Endothelial cell of umbilical vein (primary cell): ENCODE measurements around the gene EID2B. TPM values are rescaled to one million over a fixed set of nuclear protein-coding genes. Genes with fewer than 3 reads are reported as not detected.
A peak's percentile ranks its signal among the peaks of the same experiment; 100 is the strongest.

Source experiments
- BruUV-seq: library from RNA; stranded (reverse); fragments of 400-500 nt; replicated peaks from 2 replicates; lab custom pipeline; 2021; lab: Mats Ljungman, UMichigan
- CTCF ChIA-PET: fragments of 300-600, 350-600 bp; sonication (Branson Sonifier 250); formaldehyde crosslinking; loops from one replicate; lab custom pipeline; 2021; ENCODE audit warnings: antibody characterized with exemption, inconsistent platforms; lab: Charles Lee
- POLR2A ChIA-PET: fragments of 300-600, 350-600 bp; sonication (Branson Sonifier 250); formaldehyde crosslinking; loops from one replicate; lab custom pipeline; 2021; ENCODE audit warnings: antibody characterized with exemption, inconsistent platforms; lab: Charles Lee
- DNase-seq: peaks from one replicate; pipeline ENCODE4 v3.0.0-alpha.2; 2011; ENCODE audit warnings: low read depth, low spot score
- FAIRE-seq: peaks from 2 replicates; lab custom pipeline; 2011; peaks lifted over from hg19 to GRCh38; lab: Jason Lieb, UNC
- H2AFZ ChIP-seq: 2 replicates; pipeline ENCODE4 v1.6.0; 2012; ENCODE audit warnings: low read depth, low read length, control low read depth, inconsistent platforms
- H3K27ac ChIP-seq: 2 replicates; pipeline ENCODE4 v1.5.1; 2011; ENCODE audit warnings: low read depth, mild to moderate bottlenecking, control low read depth, low read length, moderate library complexity; ENCODE audit not compliant: insufficient read depth
- H3K27me3 ChIP-seq, 2 experiments: 2 replicates each; pipeline versions ENCODE4 v1.6.0 to v1.6.1; 2011; ENCODE audit warnings: low read length in 2 of 2, mixed read lengths in 1 of 2; ENCODE audit not compliant: control insufficient read depth in 2 of 2, insufficient read depth in 2 of 2
- H3K36me3 ChIP-seq, 2 experiments: 2 replicates in 1 of 2; 3 replicates in 1 of 2; pipeline ENCODE4 v1.5.1; 2011; ENCODE audit warnings: low read length in 2 of 2, mild to moderate bottlenecking in 1 of 2, moderate library complexity in 1 of 2; ENCODE audit not compliant: control insufficient read depth in 2 of 2, insufficient read depth in 2 of 2; ENCODE audit errors: extremely low read depth in 1 of 2
- H3K4me1 ChIP-seq: 3 replicates; pipeline ENCODE4 v1.5.1; 2011; ENCODE audit warnings: mild to moderate bottlenecking, low read length; ENCODE audit not compliant: control insufficient read depth, insufficient read depth; ENCODE audit errors: extremely low read depth
- H3K4me2 ChIP-seq: 2 replicates; pipeline ENCODE4 v1.6.1; 2011; ENCODE audit warnings: low read length, control low read depth, mixed read lengths; ENCODE audit not compliant: insufficient read depth
- H3K4me3 ChIP-seq, 3 experiments: fragments of 200-600 bp in 1 of 3; sonication (generic), shearing (Covaris generic) in 1 of 3; replicated peaks in 1 of 3; 2 replicates each; pipeline ENCODE4 v1.5.1; 2011 to 2016; ENCODE audit warnings: control low read depth in 3 of 3, low read length in 3 of 3, mild to moderate bottlenecking in 2 of 3, inconsistent platforms in 1 of 3, low read depth in 1 of 3, moderate library complexity in 1 of 3; ENCODE audit not compliant: insufficient read depth in 1 of 3
- H3K79me2 ChIP-seq: 2 replicates; pipeline ENCODE4 v1.6.0; 2012; ENCODE audit warnings: low read length, inconsistent platforms; ENCODE audit not compliant: control insufficient read depth, insufficient read depth
- H3K9ac ChIP-seq: replicated peaks from 2 replicates; pipeline ENCODE3; 2011; ENCODE audit warnings: low read length, control low read depth; ENCODE audit not compliant: insufficient read depth; ENCODE audit errors: extremely low read depth
- H3K9me1 ChIP-seq: replicated peaks from 3 replicates; pipeline ENCODE4 v1.6.0; 2011; ENCODE audit warnings: mild to moderate bottlenecking, low read length; ENCODE audit not compliant: control insufficient read depth, insufficient read depth; ENCODE audit errors: extremely low read depth
- H3K9me3 ChIP-seq: replicated peaks from 2 replicates; pipeline ENCODE4 v1.5.1; 2012; ENCODE audit warnings: low read length, inconsistent platforms; ENCODE audit not compliant: control insufficient read depth, insufficient read depth
- H4K20me1 ChIP-seq: replicated peaks from 2 replicates; pipeline ENCODE3; 2011; ENCODE audit warnings: mild to moderate bottlenecking, low read length; ENCODE audit not compliant: control insufficient read depth, insufficient read depth; ENCODE audit errors: extremely low read depth
- EZH2 ChIP-seq: IDR thresholded peaks from 2 replicates; pipeline ENCODE4 v1.6.1; 2012; ENCODE audit warnings: borderline replicate concordance, low read depth, mild to moderate bottlenecking, moderate library complexity, low read length, inconsistent platforms; ENCODE audit not compliant: severe bottlenecking
- FOS ChIP-seq: IDR thresholded peaks from 2 replicates; pipeline ENCODE4 v1.6.1; 2011; ENCODE audit warnings: mild to moderate bottlenecking, low read length, moderate library complexity, borderline replicate concordance; ENCODE audit not compliant: insufficient read depth
- JUN ChIP-seq: IDR thresholded peaks from 2 replicates; pipeline ENCODE4 v1.6.1; 2011; ENCODE audit warnings: borderline replicate concordance, low read depth; ENCODE audit not compliant: insufficient read length, insufficient read depth
- POLR2A ChIP-seq: IDR thresholded peaks from 2 replicates; pipeline ENCODE4 v1.6.1; 2012; ENCODE audit warnings: low read depth, mild to moderate bottlenecking, control low read depth, low read length
- POLR2AphosphoS5 ChIP-seq: IDR thresholded peaks from 2 replicates; pipeline ENCODE4 v1.6.1; 2012; ENCODE audit warnings: low read depth, mild to moderate bottlenecking, control low read depth, low read length, moderate library complexity; ENCODE audit not compliant: insufficient read depth
- dilution Hi-C: fragments of 300-500 bp; cut with MboI; formaldehyde crosslinking; loops from one replicate; pipeline ENCODE4 v1.15.0; 2019; ENCODE audit warnings: low sequenced_read_pairs; ENCODE audit not compliant: extremely low pct_ligation_motif_present
- intact Hi-C: fragments of 100-400 bp; cut with micrococcal nuclease; formaldehyde crosslinking; loops from one replicate; pipeline ENCODE4 v1.10.0; 2022
- polyA plus RNA-seq, 4 experiments: library from polyadenylated mRNA; depleted of rRNA in 3 of 4; stranded (reverse) in 3 of 4; unstranded in 1 of 4; fragments of >200 nt; gene quantifications; 2 replicates each; pipeline versions ENCODE4 v1.2.1 to v1.2.3, GENCODE V29; 2011 to 2012; ENCODE audit warnings: missing spikeins in 1 of 4
- total RNA-seq: library from RNA; stranded (reverse); gene quantifications from 2 replicates; pipeline ENCODE4 v1.2.3, GENCODE V29; 2021
- TF ChIP-seq, protein P1 (sequence below), 2 donors: IDR thresholded peaks; 1 replicate in 1 of 2; 2 replicates in 1 of 2; pipeline ENCODE4 v1.5.1; 2011; ENCODE audit warnings: low read length in 2 of 2, mild to moderate bottlenecking in 2 of 2, moderate library complexity in 2 of 2, control low read depth in 1 of 2, inconsistent platforms in 1 of 2, low read depth in 1 of 2; ENCODE audit not compliant: insufficient read depth in 1 of 2; ENCODE audit errors: extremely low read depth in 1 of 2

Gene EID2B
- total and polyA plus RNA-seq, 2 donors (not counting 3 experiments of a cell fraction or from before 2014, with no cell fraction given): 1.7 to 3.9 TPM

- Histone ChIP-seq H3K4me3 (peak within 1 kb of the TSS; percentile 53 to 89 (median 89)), H3K27me3 (no peaks in the 10 kb centered on the region), H3K9ac (peak within 1 kb of the TSS; percentile 82), H3K27ac (peak within 1 kb of the TSS; percentile 69), H3K4me2 (peak within 1 kb of the TSS; percentile 91), H3K79me2 (peaks cover 11% of the 10 kb centered on the region), H3K9me1 (no peaks in the 10 kb centered on the region), H3K4me1 (peaks cover 25% of the 10 kb centered on the region), H4K20me1 (peaks cover 4% of the 10 kb centered on the region), H2AFZ (peak within 1 kb of the TSS; percentile 73), H3K9me3 (no peaks in the 10 kb centered on the region), H3K36me3 (no peaks in the 10 kb centered on the region)
- no peak for TF ChIP-seq JUN
- TF ChIP-seq EZH2: no peak
- TF ChIP-seq, protein P1, sequence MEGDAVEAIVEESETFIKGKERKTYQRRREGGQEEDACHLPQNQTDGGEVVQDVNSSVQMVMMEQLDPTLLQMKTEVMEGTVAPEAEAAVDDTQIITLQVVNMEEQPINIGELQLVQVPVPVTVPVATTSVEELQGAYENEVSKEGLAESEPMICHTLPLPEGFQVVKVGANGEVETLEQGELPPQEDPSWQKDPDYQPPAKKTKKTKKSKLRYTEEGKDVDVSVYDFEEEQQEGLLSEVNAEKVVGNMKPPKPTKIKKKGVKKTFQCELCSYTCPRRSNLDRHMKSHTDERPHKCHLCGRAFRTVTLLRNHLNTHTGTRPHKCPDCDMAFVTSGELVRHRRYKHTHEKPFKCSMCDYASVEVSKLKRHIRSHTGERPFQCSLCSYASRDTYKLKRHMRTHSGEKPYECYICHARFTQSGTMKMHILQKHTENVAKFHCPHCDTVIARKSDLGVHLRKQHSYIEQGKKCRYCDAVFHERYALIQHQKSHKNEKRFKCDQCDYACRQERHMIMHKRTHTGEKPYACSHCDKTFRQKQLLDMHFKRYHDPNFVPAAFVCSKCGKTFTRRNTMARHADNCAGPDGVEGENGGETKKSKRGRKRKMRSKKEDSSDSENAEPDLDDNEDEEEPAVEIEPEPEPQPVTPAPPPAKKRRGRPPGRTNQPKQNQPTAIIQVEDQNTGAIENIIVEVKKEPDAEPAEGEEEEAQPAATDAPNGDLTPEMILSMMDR (IDR thresholded peaks at IDR 0.05; ENCODE audit: extremely low read depth in 1 of 2, insufficient read depth in 1 of 2, low read depth in 1 of 2, low read length in 2 of 2): peak; percentile 73 to 88
- peak; percentile 8 for TF ChIP-seq FOS
- peak; percentile 89 for TF ChIP-seq POLR2A
- TF ChIP-seq POLR2AphosphoS5: peak; percentile 88
- FAIRE-seq (peak; percentile 78), DNase-seq (peak; percentile 96)
- dilution Hi-C loops: no loop called here
- CTCF ChIA-PET: interaction anchor here (0.6 to 2.1 kb wide), 6 partner anchors 10 to 142 kb away, joined by 3 to 8 read pairs (median 6); no protein-coding TSS in a partner anchor
- POLR2A ChIA-PET: interaction anchor here (0.6 kb wide), 1 partner anchor 90 kb away, joined by 3 read pairs; no protein-coding TSS in a partner anchor
- BruUV-seq: TSS peak; percentile 53
- intact Hi-C loops: loop anchor here (10.0 kb wide), 2 partner anchors 95 to 415 kb away; partner anchors contain the start of genes PAK4 and SUPT5H
These were observed 7.1 kb upstream of the EID2B start, which contains the start of gene EID2 for GRCh38 chr19:39539518-39540332. TSS of gene EID2 (minus strand) at chr19:39540161. CDS start at chr19:39540079, 82 bp downstream.
